PC-9 (cell line): ENCODE measurements around the gene FAM98B. TPM values are rescaled to one million over a fixed set of nuclear protein-coding genes. Genes with fewer than 3 reads are reported as not detected.

Experiments used
- BruUV-seq: library from RNA; stranded (reverse); fragments of 400-500 nt; replicated peaks from 2 replicates; lab custom pipeline; 2021; lab: Mats Ljungman, UMichigan
- CTCF ChIA-PET: fragments of 300-600 bp; sonication (Branson Sonifier 250); formaldehyde crosslinking; loops from one replicate; lab custom pipeline; 2022; ENCODE audit warnings: antibody characterized with exemption; lab: Charles Lee
- POLR2A ChIA-PET: fragments of 300-600 bp; sonication (Branson Sonifier 250); formaldehyde crosslinking; loops from one replicate; lab custom pipeline; 2022; ENCODE audit warnings: antibody characterized with exemption; ENCODE audit not compliant: unreplicated experiment; lab: Charles Lee
- DNase-seq, 2 experiments: peaks; one replicate each; pipeline versions ENCODE4 v3.0.0 to v3.0.0-alpha.2; 2015 to 2022; ENCODE audit warnings: mixed read lengths in 1 of 2
- H2AFZ ChIP-seq: fragments of 200-600 bp; sonication (generic); 2 replicates; pipeline ENCODE4 v1.8.1; 2017; ENCODE audit warnings: antibody characterized with exemption
- H3F3A ChIP-seq: fragments of 200-600 bp; sonication (generic); 2 replicates; pipeline ENCODE4 v1.8.1; 2017; ENCODE audit warnings: antibody characterized with exemption, mild to moderate bottlenecking, low read depth; ENCODE audit not compliant: insufficient read depth
- H3K27ac ChIP-seq: fragments of 200-600 bp; sonication (generic); 2 replicates; pipeline ENCODE4 v1.6.1; 2016; ENCODE audit warnings: mixed run types
- H3K27me3 ChIP-seq: fragments of 200-600 bp; sonication (generic); 2 replicates; pipeline ENCODE4 v1.6.1; 2016; ENCODE audit warnings: low read depth, mixed run types; ENCODE audit not compliant: insufficient read depth
- H3K36me3 ChIP-seq: fragments of 200-600 bp; sonication (generic); 2 replicates; pipeline ENCODE4 v1.6.1; 2016; ENCODE audit warnings: low read depth, mixed run types
- H3K4me1 ChIP-seq: fragments of 200-600 bp; sonication (generic); replicated peaks from 2 replicates; pipeline ENCODE4 v1.6.1; 2016; ENCODE audit warnings: mixed run types; ENCODE audit not compliant: insufficient read depth
- H3K4me2 ChIP-seq: fragments of 200-600 bp; sonication (generic); 2 replicates; pipeline ENCODE4 v1.6.1; 2017; ENCODE audit warnings: mixed run types
- H3K4me3 ChIP-seq: fragments of 200-600 bp; sonication (generic); 2 replicates; pipeline ENCODE4 v1.6.1; 2016; ENCODE audit warnings: mixed run types
- H3K79me2 ChIP-seq: fragments of 200-600 bp; sonication (generic); 2 replicates; pipeline ENCODE4 v1.6.1; 2017; ENCODE audit warnings: low read depth, mixed run types
- H3K9me2 ChIP-seq: fragments of 200-600 bp; sonication (generic); 2 replicates; pipeline ENCODE4 v1.8.1; 2017; ENCODE audit warnings: mild to moderate bottlenecking; ENCODE audit not compliant: insufficient read depth
- H3K9me3 ChIP-seq: fragments of 200-600 bp; sonication (generic); 2 replicates; pipeline ENCODE4 v1.8.1; 2016; ENCODE audit warnings: low read depth; ENCODE audit not compliant: insufficient read depth
- H4K20me1 ChIP-seq: fragments of 200-600 bp; sonication (generic); 2 replicates; pipeline ENCODE4 v1.8.1; 2017; ENCODE audit not compliant: insufficient read depth
- CTCF ChIP-seq: fragments of 200-600 bp; sonication (generic); conservative IDR thresholded peaks from 2 replicates; pipeline ENCODE4 v1.6.1; 2017; ENCODE audit warnings: mixed run types, antibody characterized with exemption, mild to moderate bottlenecking, moderate library complexity
- EZH2 ChIP-seq: fragments of 200-600 bp; sonication (generic); IDR thresholded peaks from 2 replicates; pipeline ENCODE4 v1.8.0; 2017; ENCODE audit warnings: antibody characterized with exemption, low read depth
- intact Hi-C: fragments of 100-400 bp; cut with micrococcal nuclease; formaldehyde crosslinking; loops from one replicate; pipeline ENCODE4 v1.10.0; 2022; ENCODE audit not compliant: unreplicated experiment
- total RNA-seq: library from RNA; stranded (reverse); gene quantifications from 2 replicates; pipeline ENCODE4 v1.2.3, GENCODE V29; 2021

FAM98B gene
- total RNA-seq, 1 experiment from 2014 or later, result 34.7 TPM

GRCh38 chr15:38525489-38525888 lies 71.6 kb downstream of the FAM98B start:
- H2AFZ ChIP-seq, result no peak overlapping the region
- H4K20me1 ChIP-seq, result no peaks in the 10 kb centered on the region
- DNase-seq, result no peak
- no peaks in the 10 kb centered on the region for H3K27me3 ChIP-seq
- BruUV-seq, result no TSS peak
- no peaks in the 10 kb centered on the region for H3K9me2 ChIP-seq
- no peaks in the 10 kb centered on the region for H3K36me3 ChIP-seq
- no peak overlapping the region for H3K4me3 ChIP-seq
- no peaks in the 10 kb centered on the region for H3K4me1 ChIP-seq
- ChIA-PET CTCF (no interaction called here), POLR2A (no interaction called here)
- H3K9me3 ChIP-seq, result no peaks in the 10 kb centered on the region
- no peak overlapping the region for H3K4me2 ChIP-seq
- no peaks in the 10 kb centered on the region for H3K79me2 ChIP-seq
- TF ChIP-seq CTCF (no peak), EZH2 (no peak)
- intact Hi-C loops, result no loop called here
- H3F3A ChIP-seq, result no peaks in the 10 kb centered on the region
- H3K27ac ChIP-seq, result no peak overlapping the region

GRCh38 chr15:38526158-38526557 lies 72.2 kb downstream of the FAM98B start:
- no peaks in the 10 kb centered on the region for H3K9me2 ChIP-seq
- H3F3A ChIP-seq, result no peaks in the 10 kb centered on the region
- intact Hi-C loops, result no loop called here
- no peaks in the 10 kb centered on the region for H3K9me3 ChIP-seq
- ChIA-PET CTCF (no interaction called here), POLR2A (no interaction called here)
- no peaks in the 10 kb centered on the region for H4K20me1 ChIP-seq
- H3K4me3 ChIP-seq, result no peak overlapping the region
- TF ChIP-seq EZH2 (no peak), CTCF (no peak)
- H3K4me1 ChIP-seq, result no peaks in the 10 kb centered on the region
- BruUV-seq, result no TSS peak
- no peaks in the 10 kb centered on the region for H3K27me3 ChIP-seq
- no peak overlapping the region for H2AFZ ChIP-seq
- H3K4me2 ChIP-seq, result no peak overlapping the region
- H3K79me2 ChIP-seq, result no peaks in the 10 kb centered on the region
- H3K36me3 ChIP-seq, result no peaks in the 10 kb centered on the region
- no peak for DNase-seq
- H3K27ac ChIP-seq, result no peak overlapping the region

GRCh38 chr15:38528294-38528693 lies 74.4 kb downstream of the FAM98B start:
- H3K79me2 ChIP-seq, result no peaks in the 10 kb centered on the region
- no peaks in the 10 kb centered on the region for H3K36me3 ChIP-seq
- no peak overlapping the region for H3K4me2 ChIP-seq
- TF ChIP-seq CTCF (no peak), EZH2 (no peak)
- H3K4me1 ChIP-seq, result no peaks in the 10 kb centered on the region
- no TSS peak for BruUV-seq
- H3K9me3 ChIP-seq, result no peaks in the 10 kb centered on the region
- no peaks in the 10 kb centered on the region for H4K20me1 ChIP-seq
- DNase-seq, result no peak
- no peaks in the 10 kb centered on the region for H3K9me2 ChIP-seq
- H3K27me3 ChIP-seq, result no peaks in the 10 kb centered on the region
- no peak overlapping the region for H3K27ac ChIP-seq
- CTCF ChIA-PET, result no interaction called here
- H3K4me3 ChIP-seq, result no peak overlapping the region
- intact Hi-C loops, result no loop called here
- H3F3A ChIP-seq, result no peaks in the 10 kb centered on the region
- POLR2A ChIA-PET, result no interaction called here
- H2AFZ ChIP-seq, result no peak overlapping the region
